NCI-H2081 treated with DMSO at 0.1 percent for 48 hours (cell line): ENCODE measurements around the gene RHOA.

ENCODE experiments used
- DNase-seq: peaks from one replicate; lab custom pipeline; 2025; lab: John Stamatoyannopoulos, UW

RHOA gene

GRCh38 chr3:49324768-49325167 is 87.0 kb downstream of the RHOA start:
- no peak for DNase-seq

- no peak for DNase-seq
These were observed 94.9 kb downstream of the RHOA start for GRCh38 chr3:49316696-49317457.

GRCh38 chr3:49313896-49314688 is 97.7 kb downstream of the RHOA start:
- no peak for DNase-seq

GRCh38 chr3:49311283-49311682 is 100.5 kb downstream of the RHOA start:
- DNase-seq: no peak

- no peak for DNase-seq
These were observed 101.1 kb downstream of the RHOA start for GRCh38 chr3:49310677-49311076.
